Measurements from ENCODE around the gene CREB3.

CREB3 gene

GRCh38 chr9:35729700-35730485 lies 2.6 kb upstream of the CREB3 start:
- H3K4me3 ChIP-seq (ENCODE audit: control insufficient read depth, low read depth, low read length) = peak overlapping the region; percentile 88
- DNase-seq (ENCODE audit: low read depth) = peak; percentile 61
- peak; percentile 77 for TF ChIP-seq CTCF (IDR thresholded peaks at IDR 0.05; ENCODE audit: control insufficient read depth, insufficient read depth, low read depth, low read length, missing control alignments)

- DNase-seq (ENCODE audit: low read depth) = no peak
- TF ChIP-seq CTCF (IDR thresholded peaks at IDR 0.05; ENCODE audit: control insufficient read depth, insufficient read depth, low read depth, low read length, missing control alignments) = no peak
- peak overlapping the region; percentile 88 for H3K4me3 ChIP-seq (ENCODE audit: control insufficient read depth, low read depth, low read length)
Observed at GRCh38 chr9:35730486-35730854, 2.0 kb upstream of the CREB3 start.

GRCh38 chr9:35731415-35732184 lies 866 bp upstream of the CREB3 start:
- no peak for DNase-seq (ENCODE audit: low read depth)
- TF ChIP-seq CTCF (IDR thresholded peaks at IDR 0.05; ENCODE audit: control insufficient read depth, insufficient read depth, low read depth, low read length, missing control alignments) = no peak
- H3K4me3 ChIP-seq (ENCODE audit: control insufficient read depth, low read depth, low read length) = peak overlapping the region; percentile 88

GRCh38 chr9:35732800-35733541 lies 505 bp downstream of the CREB3 start:
- DNase-seq (ENCODE audit: low read depth) = no peak
- peak overlapping the region; percentile 88 for H3K4me3 ChIP-seq (ENCODE audit: control insufficient read depth, low read depth, low read length)
- no peak for TF ChIP-seq CTCF (IDR thresholded peaks at IDR 0.05; ENCODE audit: control insufficient read depth, insufficient read depth, low read depth, low read length, missing control alignments)

GRCh38 chr9:35734096-35734495 lies 1.6 kb downstream of the CREB3 start:
- no peak overlapping the region; the same call in 1 of the 2 replicates for H3K4me3 ChIP-seq (ENCODE audit: control insufficient read depth, low read depth, low read length)
- TF ChIP-seq CTCF (IDR thresholded peaks at IDR 0.05; ENCODE audit: control insufficient read depth, insufficient read depth, low read depth, low read length, missing control alignments) = no peak
- no peak for DNase-seq (ENCODE audit: low read depth)

GRCh38 chr9:35736201-35736633 lies 3.8 kb downstream of the CREB3 start:
- DNase-seq (ENCODE audit: low read depth) = peak; percentile 32

More at GRCh38 chr9:35736201-35736633, 3.8 kb downstream of the CREB3 start:
- H3K4me3 ChIP-seq (ENCODE audit: control insufficient read depth, low read depth, low read length) = no peak overlapping the region
- TF ChIP-seq CTCF (IDR thresholded peaks at IDR 0.05; ENCODE audit: control insufficient read depth, insufficient read depth, low read depth, low read length, missing control alignments) = peak; percentile 94
